Measurements from ENCODE around the gene PTPRE.

DNA sequence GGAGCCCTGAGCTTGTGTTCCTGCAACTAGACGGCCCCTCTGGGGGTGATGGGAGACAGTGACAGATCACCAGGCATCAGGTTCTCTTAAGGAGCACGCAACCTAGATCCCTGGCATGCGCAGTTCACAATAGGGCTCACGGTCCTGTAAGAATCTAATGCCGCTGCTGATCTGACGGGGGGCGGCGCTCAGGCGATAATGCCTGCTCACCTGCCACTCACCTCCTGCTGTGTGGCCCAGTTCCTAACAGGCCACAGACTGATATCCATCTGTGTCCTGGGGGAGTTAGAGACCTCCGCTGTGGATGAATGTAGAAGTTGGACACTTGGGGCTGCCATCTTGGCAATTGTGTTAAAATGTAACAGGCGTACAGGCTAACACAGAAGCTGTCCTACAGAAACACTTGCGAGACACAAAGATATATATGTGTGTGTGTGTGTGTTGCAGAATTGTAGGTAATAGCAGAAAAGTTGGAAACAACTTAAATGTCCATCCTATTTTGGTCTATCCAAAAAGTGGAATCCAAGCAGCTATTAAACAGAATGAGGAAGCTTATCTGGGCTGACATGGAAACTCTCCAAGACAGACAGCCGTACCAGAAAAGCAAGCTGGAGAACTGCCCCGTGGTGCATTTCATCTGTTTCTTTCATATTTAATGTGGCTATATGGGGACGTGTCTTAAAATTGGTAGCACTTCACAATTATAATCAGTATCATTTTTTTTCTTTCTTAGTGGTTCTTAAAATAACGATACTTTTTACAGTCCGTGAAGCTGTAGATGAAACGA lies 136.5 kb downstream of the PTPRE start:
- no peak for TF ChIP-seq EZH2 (IDR thresholded peaks at IDR 0.05; ENCODE audit: borderline replicate concordance, insufficient read depth, low read length, poor library complexity, severe bottlenecking)
- no peak for TF ChIP-seq CTCF (IDR thresholded peaks at IDR 0.05; ENCODE audit: poor library complexity, severe bottlenecking)

All from neural cell (in vitro differentiated cells).